Duodenal mucosa (tissue), 2 donors: Measurements from ENCODE around the gene GPR160.
A peak's percentile ranks its signal among the peaks of the same experiment; 100 is the strongest.
"Not testable (repeated sequence)": the region's sequence is repeated elsewhere in the genome, so short reads cannot be mapped to it uniquely, and the experiment has no call there.

Experiments
- H3K27ac ChIP-seq: one replicate; pipeline ENCODE4 v1.7.0; 2013; ENCODE audit warnings: low read depth, low read length
- H3K27me3 ChIP-seq, 2 donors: one replicate each; pipeline ENCODE4 v1.7.0; 2013; ENCODE audit warnings: low read length in 2 of 2, control low read depth in 1 of 2; ENCODE audit not compliant: insufficient read depth in 2 of 2, control insufficient read depth in 1 of 2
- H3K36me3 ChIP-seq, 2 donors: one replicate each; pipeline ENCODE4 v1.7.0; 2013; ENCODE audit warnings: low read length in 2 of 2, control low read depth in 1 of 2; ENCODE audit not compliant: insufficient read depth in 2 of 2, control insufficient read depth in 1 of 2
- H3K4me1 ChIP-seq, 2 donors: one replicate each; pipeline ENCODE4 v1.7.0; 2013; ENCODE audit warnings: low read length in 2 of 2, control low read depth in 1 of 2; ENCODE audit not compliant: insufficient read depth in 2 of 2, control insufficient read depth in 1 of 2
- H3K4me3 ChIP-seq, 2 donors: one replicate each; pipeline ENCODE4 v1.7.0; 2013; ENCODE audit warnings: low read length in 2 of 2, low read depth in 1 of 2
- H3K9ac ChIP-seq, 2 donors: one replicate each; pipeline ENCODE4 v1.7.0; 2013; ENCODE audit warnings: low read length in 2 of 2, low read depth in 1 of 2
- H3K9me3 ChIP-seq, 2 donors: one replicate each; pipeline ENCODE4 v1.7.0; 2013; ENCODE audit warnings: low read length in 2 of 2, control low read depth in 1 of 2; ENCODE audit not compliant: control insufficient read depth in 1 of 2

Gene GPR160

GRCh38 chr3:170002879-170003278, 34.9 kb upstream of the GPR160 start:
- H3K27me3 ChIP-seq, result no peaks in the 10 kb centered on the region
- no peak overlapping the region for H3K27ac ChIP-seq
- H3K4me1 ChIP-seq, result peaks cover 4% of the 10 kb centered on the region in 2 donors
- no peak overlapping the region for H3K9ac ChIP-seq
- H3K36me3 ChIP-seq, result no peaks in the 10 kb centered on the region
- no peak overlapping the region for H3K4me3 ChIP-seq
- H3K9me3 ChIP-seq, result no peaks in the 10 kb centered on the region

GRCh38 chr3:170003881-170004356, 33.9 kb upstream of the GPR160 start:
- no peaks in the 10 kb centered on the region for H3K36me3 ChIP-seq
- no peaks in the 10 kb centered on the region for H3K9me3 ChIP-seq
- peaks cover 4% of the 10 kb centered on the region in 2 donors for H3K4me1 ChIP-seq
- no peak overlapping the region for H3K9ac ChIP-seq
- no peak overlapping the region for H3K27ac ChIP-seq
- H3K4me3 ChIP-seq, result no peak overlapping the region
- H3K27me3 ChIP-seq, result no peaks in the 10 kb centered on the region

GRCh38 chr3:170007031-170007663, 30.6 kb upstream of the GPR160 start:
- no peaks in the 10 kb centered on the region for H3K9me3 ChIP-seq
- H3K9ac ChIP-seq, result no peak overlapping the region
- peaks cover 4% of the 10 kb centered on the region in 2 donors for H3K4me1 ChIP-seq
- no peaks in the 10 kb centered on the region for H3K27me3 ChIP-seq
- no peaks in the 10 kb centered on the region for H3K36me3 ChIP-seq
- no peak overlapping the region for H3K4me3 ChIP-seq
- no peak overlapping the region for H3K27ac ChIP-seq

- Histone ChIP-seq H3K9me3 (no peaks in the 10 kb centered on the region), H3K4me1 (peaks cover 5 to 6% of the 10 kb centered on the region in 2 donors), H3K27ac (no peak overlapping the region), H3K9ac (no peak overlapping the region), H3K4me3 (no peak overlapping the region), H3K36me3 (no peaks in the 10 kb centered on the region), H3K27me3 (no peaks in the 10 kb centered on the region)
Measured at GRCh38 chr3:170010498-170010897, 27.3 kb upstream of the GPR160 start.

- Histone ChIP-seq H3K27ac (no peak overlapping the region), H3K4me1 (peaks cover 5 to 6% of the 10 kb centered on the region in 2 donors), H3K9ac (no peak overlapping the region), H3K9me3 (no peaks in the 10 kb centered on the region), H3K27me3 (no peaks in the 10 kb centered on the region), H3K36me3 (no peaks in the 10 kb centered on the region), H3K4me3 (peak overlapping the region; percentile 27 to 52)
Measured at GRCh38 chr3:170012683-170013400, 25.0 kb upstream of the GPR160 start.

GRCh38 chr3:170016057-170016456, 21.7 kb upstream of the GPR160 start:
- H3K9ac ChIP-seq, result no peak overlapping the region
- H3K27me3 ChIP-seq, result no peaks in the 10 kb centered on the region
- peaks cover 5 to 6% of the 10 kb centered on the region in 2 donors for H3K4me1 ChIP-seq
- H3K27ac ChIP-seq, result no peak overlapping the region
- no peaks in the 10 kb centered on the region for H3K36me3 ChIP-seq
- no peaks in the 10 kb centered on the region for H3K9me3 ChIP-seq
- no peak overlapping the region for H3K4me3 ChIP-seq

GRCh38 chr3:170019306-170019705, 18.5 kb upstream of the GPR160 start:
- H3K36me3 ChIP-seq, H3K9ac ChIP-seq, H3K27ac ChIP-seq, H3K27me3 ChIP-seq, H3K9me3 ChIP-seq, H3K4me3 ChIP-seq: not testable (repeated sequence)
- H3K4me1 ChIP-seq, result peaks cover 7 to 21% of the 10 kb centered on the region in 2 donors

- Histone ChIP-seq H3K27me3 (no peaks in the 10 kb centered on the region), H3K9ac (no peak overlapping the region), H3K4me1 (peaks cover 7 to 21% of the 10 kb centered on the region in 2 donors), H3K36me3 (no peaks in the 10 kb centered on the region), H3K9me3 (no peaks in the 10 kb centered on the region), H3K4me3 (no peak overlapping the region), H3K27ac (no peak overlapping the region)
Measured at GRCh38 chr3:170021083-170021482, 16.7 kb upstream of the GPR160 start.

GRCh38 chr3:170022336-170022735, 15.5 kb upstream of the GPR160 start:
- H3K36me3 ChIP-seq, result no peaks in the 10 kb centered on the region
- peaks cover 7 to 21% of the 10 kb centered on the region in 2 donors for H3K4me1 ChIP-seq
- no peak overlapping the region for H3K4me3 ChIP-seq
- no peak overlapping the region for H3K27ac ChIP-seq
- no peak overlapping the region for H3K9ac ChIP-seq
- no peaks in the 10 kb centered on the region for H3K9me3 ChIP-seq
- no peaks in the 10 kb centered on the region for H3K27me3 ChIP-seq

GRCh38 chr3:170023165-170023564, 14.6 kb upstream of the GPR160 start:
- Histone ChIP-seq H3K9me3 (no peaks in the 10 kb centered on the region), H3K27me3 (no peaks in the 10 kb centered on the region), H3K9ac (no peak overlapping the region), H3K36me3 (no peaks in the 10 kb centered on the region), H3K4me1 (peaks cover 7 to 21% of the 10 kb centered on the region in 2 donors), H3K4me3 (peak overlapping the region in 1 of 2 donors; percentile 8), H3K27ac (no peak overlapping the region)
